IMR-90 (cell line): ENCODE measurements around the gene LAMA3.
A peak's percentile ranks its signal among the peaks of the same experiment; 100 is the strongest.

ENCODE experiments used
- BHLHE40 ChIP-seq: fragments of 150-350 bp; IDR thresholded peaks from 2 replicates; pipeline ENCODE4 v1.6.1; 2016; ENCODE audit warnings: mild to moderate bottlenecking, low read depth, low read length
- CEBPB ChIP-seq: IDR thresholded peaks from 2 replicates; pipeline ENCODE4 v1.6.1; 2012; ENCODE audit warnings: low read depth, low read length, improper control_type of control experiment
- CHD1 ChIP-seq: IDR thresholded peaks from 2 replicates; pipeline ENCODE4 v1.6.1; 2012; ENCODE audit warnings: low read depth, low read length, improper control_type of control experiment
- POLR2A ChIP-seq: IDR thresholded peaks from 2 replicates; pipeline ENCODE4 v1.6.1; 2012; ENCODE audit warnings: mild to moderate bottlenecking, low read depth, low read length
- TF ChIP-seq, protein P1 (sequence below): conservative IDR thresholded peaks from 2 replicates; pipeline ENCODE4 v1.5.1; 2012; ENCODE audit warnings: mild to moderate bottlenecking, low read depth, low read length, improper control_type of control experiment

DNA sequence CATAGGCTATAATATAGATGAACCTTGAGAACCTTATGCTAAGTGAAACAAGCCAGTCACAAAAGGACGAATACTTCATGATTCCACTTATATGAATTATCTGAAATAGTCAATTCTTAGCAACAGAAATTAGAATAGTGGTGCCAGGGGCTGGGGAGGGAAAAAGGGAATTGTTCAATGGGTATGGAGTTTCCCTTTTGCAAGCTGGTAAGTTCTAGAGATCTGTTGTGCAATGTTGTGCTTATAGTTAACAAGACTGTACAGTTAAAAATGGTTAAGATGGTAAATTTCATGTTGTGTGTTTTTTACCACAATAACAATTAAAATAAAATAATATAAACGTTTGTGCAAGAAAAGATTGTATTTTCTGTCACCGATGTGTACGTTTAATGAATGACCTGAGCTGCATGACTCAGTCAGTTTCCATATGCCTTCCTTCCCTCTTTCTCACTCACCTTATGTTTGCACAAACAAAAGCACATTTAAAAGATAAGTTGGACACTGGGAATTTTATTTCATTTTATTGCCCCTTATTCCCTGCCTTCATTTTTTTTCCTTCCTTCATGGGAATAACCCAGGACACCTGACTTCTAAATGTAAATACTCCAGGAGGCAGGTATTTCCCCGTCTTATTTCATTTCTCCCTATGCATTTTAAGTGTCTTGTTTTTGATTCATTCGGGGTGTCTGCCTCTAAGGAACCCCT lies 181.6 kb downstream of the LAMA3 start:
- no peak for TF ChIP-seq BHLHE40
- TF ChIP-seq, protein P1, sequence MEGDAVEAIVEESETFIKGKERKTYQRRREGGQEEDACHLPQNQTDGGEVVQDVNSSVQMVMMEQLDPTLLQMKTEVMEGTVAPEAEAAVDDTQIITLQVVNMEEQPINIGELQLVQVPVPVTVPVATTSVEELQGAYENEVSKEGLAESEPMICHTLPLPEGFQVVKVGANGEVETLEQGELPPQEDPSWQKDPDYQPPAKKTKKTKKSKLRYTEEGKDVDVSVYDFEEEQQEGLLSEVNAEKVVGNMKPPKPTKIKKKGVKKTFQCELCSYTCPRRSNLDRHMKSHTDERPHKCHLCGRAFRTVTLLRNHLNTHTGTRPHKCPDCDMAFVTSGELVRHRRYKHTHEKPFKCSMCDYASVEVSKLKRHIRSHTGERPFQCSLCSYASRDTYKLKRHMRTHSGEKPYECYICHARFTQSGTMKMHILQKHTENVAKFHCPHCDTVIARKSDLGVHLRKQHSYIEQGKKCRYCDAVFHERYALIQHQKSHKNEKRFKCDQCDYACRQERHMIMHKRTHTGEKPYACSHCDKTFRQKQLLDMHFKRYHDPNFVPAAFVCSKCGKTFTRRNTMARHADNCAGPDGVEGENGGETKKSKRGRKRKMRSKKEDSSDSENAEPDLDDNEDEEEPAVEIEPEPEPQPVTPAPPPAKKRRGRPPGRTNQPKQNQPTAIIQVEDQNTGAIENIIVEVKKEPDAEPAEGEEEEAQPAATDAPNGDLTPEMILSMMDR = no peak
- TF ChIP-seq POLR2A = no peak
- no peak for TF ChIP-seq CHD1
- 0 out of 2 replicates have a peak, but pooled peaks have one; percentile 5 for TF ChIP-seq CEBPB
